Astrocyte of the spinal cord (primary cell): ENCODE data around the gene CHN2.

Source experiments
- DNase-seq: peaks from one replicate; pipeline ENCODE4 v3.0.0; 2011; ENCODE audit warnings: low read depth, low spot score
- H3K4me3 ChIP-seq: 2 replicates; pipeline ENCODE4 v1.5.1; 2011; ENCODE audit warnings: low read depth, mild to moderate bottlenecking, low read length, moderate library complexity
- CTCF ChIP-seq: IDR thresholded peaks from 2 replicates; pipeline ENCODE4 v1.5.1; 2012; ENCODE audit warnings: low read depth, mild to moderate bottlenecking, low read length, inconsistent platforms
- in situ Hi-C: cut with HindIII; loops from 2 replicates; pipeline ENCODE4 v1.10.0; 2017; ENCODE audit warnings: low sequenced_read_pairs

The CHN2 gene

GRCh38 chr7:29412912-29413311, 218.3 kb downstream of the CHN2 start:
- in situ Hi-C loops = no loop called here
- no peak overlapping the region for H3K4me3 ChIP-seq
- no peak for DNase-seq
- TF ChIP-seq CTCF = no peak

GRCh38 chr7:29413626-29414136, 219.1 kb downstream of the CHN2 start:
- TF ChIP-seq CTCF = no peak
- H3K4me3 ChIP-seq = no peak overlapping the region
- in situ Hi-C loops = no loop called here
- no peak for DNase-seq

GRCh38 chr7:29414216-29414615, 219.6 kb downstream of the CHN2 start:
- TF ChIP-seq CTCF = no peak
- no peak for DNase-seq
- H3K4me3 ChIP-seq = no peak overlapping the region
- in situ Hi-C loops = no loop called here

GRCh38 chr7:29415215-29415614, 220.6 kb downstream of the CHN2 start:
- H3K4me3 ChIP-seq = no peak overlapping the region
- in situ Hi-C loops = no loop called here
- no peak for TF ChIP-seq CTCF
- no peak for DNase-seq

GRCh38 chr7:29416276-29416937, 221.8 kb downstream of the CHN2 start:
- in situ Hi-C loops = no loop called here
- no peak for DNase-seq
- no peak for TF ChIP-seq CTCF
- no peak overlapping the region for H3K4me3 ChIP-seq

- in situ Hi-C loops = no loop called here
- DNase-seq = no peak
- TF ChIP-seq CTCF = no peak
Observed at GRCh38 chr7:29416938-29417305, 222.3 kb downstream of the CHN2 start.

More at GRCh38 chr7:29416938-29417305, 222.3 kb downstream of the CHN2 start:
- H3K4me3 ChIP-seq = no peak overlapping the region
